Calu3 (cell line): ENCODE data around the gene INF2. TPM values are rescaled to one million over a fixed set of nuclear protein-coding genes. Genes with fewer than 3 reads are reported as not detected.

Experiments
- BruUV-seq: library from RNA; stranded (reverse); fragments of 400-500 nt; replicated peaks from 2 replicates; lab custom pipeline; 2021; lab: Mats Ljungman, UMichigan
- CTCF ChIA-PET: fragments of 300-600 bp; sonication (Branson Sonifier 250); formaldehyde crosslinking; loops from one replicate; lab custom pipeline; 2022; ENCODE audit warnings: antibody characterized with exemption; lab: Charles Lee
- DNase-seq: peaks from one replicate; pipeline ENCODE4 v3.0.0; 2022
- H3K27ac Mint-ChIP-seq: one replicate; pipeline ENCODE4 v1.8.0; 2022; ENCODE audit warnings: mixed read lengths; ENCODE audit not compliant: unreplicated experiment
- H3K27me3 Mint-ChIP-seq: one replicate; pipeline ENCODE4 v1.8.0; 2022; ENCODE audit warnings: mixed read lengths; ENCODE audit not compliant: unreplicated experiment
- H3K36me3 Mint-ChIP-seq: one replicate; pipeline ENCODE4 v1.8.0; 2022; ENCODE audit warnings: mild to moderate bottlenecking, moderate library complexity, mixed read lengths; ENCODE audit not compliant: insufficient read depth, unreplicated experiment
- H3K4me1 Mint-ChIP-seq: one replicate; pipeline ENCODE4 v1.8.0; 2022; ENCODE audit warnings: mild to moderate bottlenecking, low read depth, mixed read lengths; ENCODE audit not compliant: unreplicated experiment
- H3K4me3 Mint-ChIP-seq: one replicate; pipeline ENCODE4 v1.8.0; 2022; ENCODE audit warnings: mild to moderate bottlenecking, low read depth, moderate library complexity, mixed read lengths; ENCODE audit not compliant: unreplicated experiment
- H3K9me3 Mint-ChIP-seq: one replicate; pipeline ENCODE4 v1.8.0; 2022; ENCODE audit warnings: low read depth, mixed read lengths; ENCODE audit not compliant: unreplicated experiment
- CTCF ChIP-seq: fragments of 200-600 bp; IDR thresholded peaks from one replicate; pipeline ENCODE4 v1.8.0; 2022; ENCODE audit warnings: antibody characterized with exemption; ENCODE audit not compliant: unreplicated experiment
- intact Hi-C: fragments of 100-400 bp; cut with micrococcal nuclease; formaldehyde crosslinking; loops from one replicate; pipeline ENCODE4 v1.10.0; 2022; ENCODE audit not compliant: unreplicated experiment
- total RNA-seq: library from RNA; stranded (reverse); gene quantifications from 2 replicates; pipeline ENCODE4 v1.2.3, GENCODE V29; 2022

INF2 gene
- total RNA-seq, 1 experiment from 2014 or later, result 208 TPM

- Mint-ChIP-seq H3K27me3 (no peaks in the 10 kb centered on the region), H3K27ac (no peak overlapping the region), H3K4me3 (no peak overlapping the region), H3K36me3 (peaks cover 73% of the 10 kb centered on the region), H3K4me1 (no peaks in the 10 kb centered on the region), H3K9me3 (no peaks in the 10 kb centered on the region)
- intact Hi-C loops, result no loop called here
- BruUV-seq, result no TSS peak
- no peak for TF ChIP-seq CTCF
- no peak for DNase-seq
- CTCF ChIA-PET, result no interaction called here
Observed at GRCh38 chr14:104702673-104703072, 13.3 kb downstream of the INF2 start.

DNA sequence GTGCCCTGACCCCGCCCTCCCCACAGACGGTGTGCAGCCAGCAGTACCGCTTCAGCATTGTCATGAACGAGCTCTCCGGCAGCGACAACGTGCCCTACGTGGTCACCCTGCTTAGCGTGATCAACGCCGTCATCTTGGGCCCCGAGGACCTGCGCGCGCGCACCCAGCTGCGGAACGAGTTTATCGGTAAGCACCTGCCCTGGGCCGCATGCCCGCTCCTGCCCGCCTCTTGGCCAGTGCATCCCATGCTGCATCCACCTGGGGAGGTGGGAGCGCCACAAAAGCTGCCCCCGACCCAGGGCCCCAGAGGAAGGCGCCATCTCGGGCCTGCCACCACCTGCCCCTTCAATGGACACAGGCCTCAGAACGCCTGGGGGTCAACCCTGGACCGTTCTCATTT, 13.9 kb downstream of the INF2 start:
- CTCF ChIA-PET, result no interaction called here
- TF ChIP-seq CTCF, result no peak

DNA sequence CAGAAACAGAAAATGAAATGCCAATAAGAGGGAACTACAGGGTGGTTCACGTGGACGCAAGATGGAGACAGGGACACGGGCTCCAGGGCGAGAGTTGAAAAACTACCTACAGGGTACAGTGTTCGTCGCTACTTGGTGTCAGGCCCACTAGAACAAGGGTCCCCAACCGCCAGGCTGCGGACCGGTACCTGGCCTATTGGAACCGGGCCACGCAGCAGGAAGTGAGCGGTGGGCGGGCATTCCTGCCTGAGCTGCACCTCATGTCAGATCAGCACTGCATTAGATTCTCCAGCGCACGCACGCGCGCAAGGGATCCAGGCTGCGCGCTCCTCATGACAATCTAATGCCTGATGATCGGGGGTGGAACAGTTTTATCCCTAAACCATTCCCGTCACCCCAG, 14.8 kb downstream of the INF2 start:
- Mint-ChIP-seq H3K9me3 (no peaks in the 10 kb centered on the region), H3K36me3 (peaks cover 77% of the 10 kb centered on the region), H3K4me3 (no peak overlapping the region), H3K27me3 (no peaks in the 10 kb centered on the region), H3K4me1 (no peaks in the 10 kb centered on the region), H3K27ac (no peak overlapping the region)
- no TSS peak for BruUV-seq
- no peak for DNase-seq
- no peak for TF ChIP-seq CTCF
- intact Hi-C loops, result no loop called here
- CTCF ChIA-PET, result interaction anchor here (0.6 kb wide), 1 partner anchor 109 kb away, joined by 6 read pairs; no protein-coding TSS in a partner anchor

More for the DNA sequence above, 13.9 kb downstream of the INF2 start:
- Mint-ChIP-seq H3K36me3 (peaks cover 75% of the 10 kb centered on the region), H3K4me1 (no peaks in the 10 kb centered on the region), H3K27ac (no peak overlapping the region), H3K9me3 (no peaks in the 10 kb centered on the region), H3K4me3 (no peak overlapping the region), H3K27me3 (no peaks in the 10 kb centered on the region)
- BruUV-seq, result no TSS peak
- DNase-seq, result no peak
- intact Hi-C loops, result no loop called here

GRCh38 chr14:104705340-104706047, 16.1 kb downstream of the INF2 start:
- no peak for TF ChIP-seq CTCF
- H3K9me3 Mint-ChIP-seq, result no peaks in the 10 kb centered on the region
- no peak for DNase-seq
- no peaks in the 10 kb centered on the region for H3K4me1 Mint-ChIP-seq
- H3K27me3 Mint-ChIP-seq, result no peaks in the 10 kb centered on the region
- intact Hi-C loops, result loop anchor here (5.0 kb wide), 1 partner anchor 38 kb away; no protein-coding TSS in a partner anchor
- no TSS peak for BruUV-seq
- CTCF ChIA-PET, result interaction anchor here (0.5 kb wide), 1 partner anchor 39 kb away, joined by 5 read pairs; no protein-coding TSS in a partner anchor
- H3K4me3 Mint-ChIP-seq, result no peak overlapping the region
- H3K27ac Mint-ChIP-seq, result no peak overlapping the region
- H3K36me3 Mint-ChIP-seq, result peaks cover 71% of the 10 kb centered on the region
